ENCODE measurements around the gene PDAP1. TPM values are rescaled to one million over a fixed set of nuclear protein-coding genes. Genes with fewer than 3 reads are reported as not detected.
"Not testable (repeated sequence)": the region's sequence is repeated elsewhere in the genome, so short reads cannot be mapped to it uniquely, and the experiment has no call there.

PDAP1 gene
- total RNA-seq, 1 donor from 2014 or later: 49.6 TPM

DNA sequence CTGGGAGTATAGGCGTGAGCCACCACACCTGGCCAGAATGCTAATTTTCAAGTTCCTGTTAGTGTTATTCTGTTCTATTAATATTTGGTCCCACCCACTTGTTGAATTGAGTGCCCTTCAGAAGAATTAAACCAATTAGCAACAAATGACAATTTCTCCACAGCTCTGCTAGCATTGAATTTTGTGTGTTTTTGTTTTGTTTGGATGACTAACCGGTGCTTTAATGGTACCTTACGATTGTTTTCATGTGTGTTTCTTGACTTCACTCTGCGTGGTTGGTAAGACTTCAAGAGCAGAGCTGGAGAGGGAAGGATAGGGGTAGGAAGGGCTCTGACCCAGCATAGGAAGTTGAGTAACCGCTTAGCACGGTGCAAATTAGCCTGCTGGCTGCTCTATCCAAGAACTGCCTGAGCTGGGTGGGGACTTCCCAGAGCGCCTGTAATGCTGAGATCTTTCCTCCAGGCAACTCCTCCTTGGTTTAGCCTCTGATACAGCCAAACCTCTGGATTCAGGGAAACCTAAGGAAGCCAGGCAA lies 29.3 kb downstream of the PDAP1 start:
- DNase-seq: peak; percentile 73

- DNase-seq: peak; percentile 70
Measured at GRCh38 chr7:99375070-99375807, 33.2 kb downstream of the PDAP1 start.

GRCh38 chr7:99374111-99375064 lies 34.0 kb downstream of the PDAP1 start, which contains the start of gene ARPC1B:
ARPC1B (plus strand) TSS chr7:99374730; CDS start chr7:99385715, 10,985 bp downstream.
- peak; percentile 54 for DNase-seq

- no peak for DNase-seq
Measured at GRCh38 chr7:99373091-99374066, 35.0 kb downstream of the PDAP1 start.

DNA sequence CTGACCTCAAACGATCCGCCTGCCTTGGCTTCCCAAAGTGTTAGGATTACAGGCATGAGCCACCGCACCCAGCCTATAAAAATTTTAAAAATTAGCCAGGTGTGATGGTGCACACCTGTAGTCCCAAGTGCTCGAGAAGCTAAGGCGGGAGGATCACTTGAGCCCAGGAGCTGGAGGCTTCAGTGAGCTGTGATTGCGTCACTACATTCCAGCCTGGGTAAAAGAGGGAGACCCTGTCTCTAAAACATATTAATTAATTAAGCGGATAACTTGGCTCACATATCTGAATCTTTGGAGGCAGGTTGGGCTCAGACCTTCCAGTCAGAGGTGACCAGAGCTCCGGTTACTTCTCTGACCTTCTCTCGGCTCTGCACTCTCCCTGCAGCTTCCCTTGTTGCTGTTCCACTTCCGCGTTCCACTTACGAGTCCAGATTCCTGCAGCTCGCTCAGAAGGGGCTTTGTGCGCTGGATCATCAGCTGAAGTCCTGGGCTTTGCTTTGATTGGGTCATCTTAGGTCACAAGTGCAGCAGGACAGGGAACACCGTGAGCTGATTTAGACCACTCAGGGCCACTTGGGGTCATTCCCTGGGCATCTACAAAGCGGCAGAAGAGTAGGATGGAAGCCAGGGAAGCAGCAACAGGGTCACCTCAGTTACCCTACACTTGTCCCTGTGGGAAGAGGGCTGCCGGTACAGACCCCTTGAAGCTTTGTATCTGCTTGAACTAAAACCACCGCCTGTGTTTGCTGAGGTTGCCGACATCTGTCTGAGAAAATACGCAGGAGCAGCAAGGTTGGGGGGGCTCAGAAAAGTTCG lies 35.9 kb downstream of the PDAP1 start:
- peak; percentile 38 for DNase-seq

- no peak for DNase-seq
Measured at GRCh38 chr7:99371376-99371920, 36.9 kb downstream of the PDAP1 start.

GRCh38 chr7:99369767-99370391 lies 38.5 kb downstream of the PDAP1 start:
- peak; percentile 18 for DNase-seq

- no peak for DNase-seq
Measured at GRCh38 chr7:99368750-99369389, 39.5 kb downstream of the PDAP1 start.

GRCh38 chr7:99366646-99367045 lies 41.8 kb downstream of the PDAP1 start:
- no peak for DNase-seq

- peak; percentile 25 for DNase-seq
Measured at GRCh38 chr7:99365318-99366141, 42.9 kb downstream of the PDAP1 start.

DNA sequence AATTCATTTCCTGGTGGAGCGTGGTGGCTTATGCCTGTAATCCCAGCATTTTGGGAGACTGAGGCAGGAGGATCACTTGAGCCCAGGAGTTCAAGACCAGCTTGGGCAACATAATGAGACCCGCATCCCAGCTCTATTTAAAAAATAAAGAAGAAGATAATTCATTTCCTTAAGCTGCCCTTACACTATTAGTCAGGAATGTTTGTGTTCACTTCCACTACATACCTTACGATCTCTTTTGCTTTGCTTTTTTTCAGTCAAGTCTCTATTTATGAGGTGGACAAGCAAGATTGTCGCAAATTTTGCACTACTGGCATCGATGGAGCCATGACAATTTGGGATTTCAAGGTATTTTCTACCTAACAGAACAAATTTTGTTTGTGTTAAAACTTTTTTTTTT lies 45.1 kb downstream of the PDAP1 start:
- DNase-seq: no peak

GRCh38 chr7:99362801-99363200 lies 45.6 kb downstream of the PDAP1 start:
- no peak for DNase-seq

GRCh38 chr7:99359465-99360154 lies 48.8 kb downstream of the PDAP1 start:
- DNase-seq: no peak

GRCh38 chr7:99358521-99358920 lies 49.9 kb downstream of the PDAP1 start:
- DNase-seq: not testable (repeated sequence)

GRCh38 chr7:99357701-99358490 lies 50.5 kb downstream of the PDAP1 start:
- peak; percentile 34 for DNase-seq

DNA sequence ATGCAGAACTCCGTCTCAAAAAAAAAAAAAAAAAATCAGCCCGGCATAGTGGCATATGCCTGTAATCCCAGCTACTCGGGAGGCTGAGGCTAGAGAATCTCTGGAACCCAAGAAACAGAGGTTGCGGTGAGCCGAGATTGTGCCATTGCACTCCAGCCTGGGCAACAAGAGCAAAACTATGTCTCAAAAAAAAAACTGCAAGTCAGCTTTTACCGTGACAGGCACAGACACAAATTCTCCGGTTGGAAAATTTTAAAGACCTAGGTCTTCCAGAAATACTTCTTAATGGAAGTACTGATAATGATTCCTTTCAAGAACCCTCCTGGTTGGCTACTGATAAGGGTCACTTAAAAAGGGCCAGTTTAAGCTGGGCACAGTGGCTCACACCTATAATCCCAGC lies 53.3 kb downstream of the PDAP1 start:
- no peak for DNase-seq

DNA sequence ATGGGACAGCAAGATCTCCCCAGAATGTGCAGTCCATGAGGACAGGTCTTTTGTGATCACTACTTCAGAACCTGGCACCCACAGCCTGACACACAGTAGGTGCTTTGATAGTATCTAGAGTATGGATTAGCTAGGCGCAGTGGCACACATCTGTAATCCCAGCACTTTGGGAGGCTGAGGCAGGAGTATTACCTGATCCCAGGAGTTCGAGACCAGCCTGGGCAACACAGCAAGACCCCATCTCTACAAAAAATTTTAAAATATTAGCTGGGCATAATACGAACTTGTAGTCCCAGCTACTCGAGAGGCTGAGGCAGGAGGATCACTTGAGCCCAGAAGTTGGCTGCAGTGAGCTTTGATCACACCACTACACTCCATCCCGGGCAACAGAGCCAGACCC lies 56.1 kb downstream of the PDAP1 start:
- no peak for DNase-seq
